ENCODE results near the gene SULT1C2. TPM values are rescaled to one million over a fixed set of nuclear protein-coding genes. Genes with fewer than 3 reads are reported as not detected.
A peak's percentile ranks its signal among the peaks of the same experiment; 100 is the strongest.

The SULT1C2 gene
- total and polyA plus RNA-seq, 2 of the 13 experiments (the other 11 are each of a cell fraction or from before 2014, with no cell fraction given), result 4.0 to 6.2 TPM

GRCh38 chr2:108355906-108356734, 67.4 kb downstream of the SULT1C2 start:
- no peaks in the 10 kb centered on the region for H3K4me1 ChIP-seq (ENCODE audit: insufficient read depth, low read length)
- ChIA-PET CTCF (ENCODE audit: low intra/inter-chr PET ratio, low total read pairs) (no interaction called here), POLR2A (interaction anchor here (1.2 kb wide), 1 partner anchor 29 kb away, joined by 3 read pairs; no protein-coding TSS in a partner anchor)
- H3K27me3 ChIP-seq (ENCODE audit: control insufficient read depth in 1 of 2, insufficient read depth in 2 of 2, low read length in 2 of 2), result peaks cover 0 to 5% of the 10 kb centered on the region in 2 experiments; a peak in 1 of 5 replicates
- intact Hi-C loops (cut with micrococcal nuclease; ENCODE audit: unreplicated experiment), result no loop called here
- no peak for DNase-seq (ENCODE audit: low spot score)
- no peak overlapping the region for H3K9ac ChIP-seq (ENCODE audit: insufficient read depth, low read depth, low read length)
- no peak overlapping the region for H2AFZ ChIP-seq (ENCODE audit: low read length)
- BruUV-seq (replicated peaks), result no TSS peak
- H3K9me3 ChIP-seq (ENCODE audit: low read length), result no peaks in the 10 kb centered on the region
- FAIRE-seq, result no peak
- H4K20me1 ChIP-seq (ENCODE audit: insufficient read depth, low read length), result no peaks in the 10 kb centered on the region
- ATAC-seq, result peak; percentile 50; the same call in 2 of the 3 replicates
- H3K36me3 ChIP-seq (replicated peaks in 1 of 2; ENCODE audit: control insufficient read depth in 1 of 2, insufficient read depth in 2 of 2, low read length in 2 of 2), result no peaks in the 10 kb centered on the region
- in situ Hi-C loops (cut with HindIII; ENCODE audit: extremely low pct_ligation_motif_present, low pct_unique_long_range_greater_than_20kb), result no loop called here
- no peak overlapping the region for H3K4me3 ChIP-seq (replicated peaks in 1 of 3; ENCODE audit: insufficient read depth in 1 of 3, low read depth in 2 of 3, low read length in 3 of 3)
- no peak overlapping the region for H3K4me2 ChIP-seq (ENCODE audit: low read depth, low read length)
- WGBS (ENCODE audit: low lambda C conversion rate), result 10% methylated on average over 2 of the region's 2 CpGs
- no peaks in the 10 kb centered on the region for H3K79me2 ChIP-seq (ENCODE audit: insufficient read depth, low read length)
- H3K27ac ChIP-seq (ENCODE audit: extremely low read length, insufficient read depth, low read length), result no peak overlapping the region
- TF ChIP-seq CREB3 (CRISPR knock-in tag; IDR thresholded peaks at IDR 0.05), result no peak
- TF ChIP-seq ATF7-NPFF (CRISPR knock-in tag; IDR thresholded peaks at IDR 0.05; ENCODE audit: low read depth), result no peak
- no peak for TF ChIP-seq SOX13 (IDR thresholded peaks at IDR 0.05)
- no peak for TF ChIP-seq SOX13 (CRISPR knock-in tag; conservative IDR thresholded peaks at IDR 0.05 in 1 of 2, IDR thresholded peaks at IDR 0.05 in 1 of 2)
- TF ChIP-seq, protein P1, sequence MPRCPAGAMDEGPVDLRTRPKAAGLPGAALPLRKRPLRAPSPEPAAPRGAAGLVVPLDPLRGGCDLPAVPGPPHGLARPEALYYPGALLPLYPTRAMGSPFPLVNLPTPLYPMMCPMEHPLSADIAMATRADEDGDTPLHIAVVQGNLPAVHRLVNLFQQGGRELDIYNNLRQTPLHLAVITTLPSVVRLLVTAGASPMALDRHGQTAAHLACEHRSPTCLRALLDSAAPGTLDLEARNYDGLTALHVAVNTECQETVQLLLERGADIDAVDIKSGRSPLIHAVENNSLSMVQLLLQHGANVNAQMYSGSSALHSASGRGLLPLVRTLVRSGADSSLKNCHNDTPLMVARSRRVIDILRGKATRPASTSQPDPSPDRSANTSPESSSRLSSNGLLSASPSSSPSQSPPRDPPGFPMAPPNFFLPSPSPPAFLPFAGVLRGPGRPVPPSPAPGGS (CRISPR knock-in tag; IDR thresholded peaks at IDR 0.05), result no peak
- no peak for TF ChIP-seq MTA1 (CRISPR knock-in tag; IDR thresholded peaks at IDR 0.05; ENCODE audit: borderline replicate concordance)
- no peak for TF ChIP-seq ARID2 (CRISPR knock-in tag; IDR thresholded peaks at IDR 0.05; ENCODE audit: borderline replicate concordance)
- TF ChIP-seq, protein P2, sequence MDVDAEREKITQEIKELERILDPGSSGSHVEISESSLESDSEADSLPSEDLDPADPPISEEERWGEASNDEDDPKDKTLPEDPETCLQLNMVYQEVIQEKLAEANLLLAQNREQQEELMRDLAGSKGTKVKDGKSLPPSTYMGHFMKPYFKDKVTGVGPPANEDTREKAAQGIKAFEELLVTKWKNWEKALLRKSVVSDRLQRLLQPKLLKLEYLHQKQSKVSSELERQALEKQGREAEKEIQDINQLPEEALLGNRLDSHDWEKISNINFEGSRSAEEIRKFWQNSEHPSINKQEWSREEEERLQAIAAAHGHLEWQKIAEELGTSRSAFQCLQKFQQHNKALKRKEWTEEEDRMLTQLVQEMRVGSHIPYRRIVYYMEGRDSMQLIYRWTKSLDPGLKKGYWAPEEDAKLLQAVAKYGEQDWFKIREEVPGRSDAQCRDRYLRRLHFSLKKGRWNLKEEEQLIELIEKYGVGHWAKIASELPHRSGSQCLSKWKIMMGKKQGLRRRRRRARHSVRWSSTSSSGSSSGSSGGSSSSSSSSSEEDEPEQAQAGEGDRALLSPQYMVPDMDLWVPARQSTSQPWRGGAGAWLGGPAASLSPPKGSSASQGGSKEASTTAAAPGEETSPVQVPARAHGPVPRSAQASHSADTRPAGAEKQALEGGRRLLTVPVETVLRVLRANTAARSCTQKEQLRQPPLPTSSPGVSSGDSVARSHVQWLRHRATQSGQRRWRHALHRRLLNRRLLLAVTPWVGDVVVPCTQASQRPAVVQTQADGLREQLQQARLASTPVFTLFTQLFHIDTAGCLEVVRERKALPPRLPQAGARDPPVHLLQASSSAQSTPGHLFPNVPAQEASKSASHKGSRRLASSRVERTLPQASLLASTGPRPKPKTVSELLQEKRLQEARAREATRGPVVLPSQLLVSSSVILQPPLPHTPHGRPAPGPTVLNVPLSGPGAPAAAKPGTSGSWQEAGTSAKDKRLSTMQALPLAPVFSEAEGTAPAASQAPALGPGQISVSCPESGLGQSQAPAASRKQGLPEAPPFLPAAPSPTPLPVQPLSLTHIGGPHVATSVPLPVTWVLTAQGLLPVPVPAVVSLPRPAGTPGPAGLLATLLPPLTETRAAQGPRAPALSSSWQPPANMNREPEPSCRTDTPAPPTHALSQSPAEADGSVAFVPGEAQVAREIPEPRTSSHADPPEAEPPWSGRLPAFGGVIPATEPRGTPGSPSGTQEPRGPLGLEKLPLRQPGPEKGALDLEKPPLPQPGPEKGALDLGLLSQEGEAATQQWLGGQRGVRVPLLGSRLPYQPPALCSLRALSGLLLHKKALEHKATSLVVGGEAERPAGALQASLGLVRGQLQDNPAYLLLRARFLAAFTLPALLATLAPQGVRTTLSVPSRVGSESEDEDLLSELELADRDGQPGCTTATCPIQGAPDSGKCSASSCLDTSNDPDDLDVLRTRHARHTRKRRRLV (CRISPR knock-in tag; IDR thresholded peaks at IDR 0.05), result peak; percentile 98
- peak; percentile 97; the same call in 1 of the 2 replicates for TF ChIP-seq SNAPC2 (CRISPR knock-in tag; IDR thresholded peaks at IDR 0.05)
- TF ChIP-seq ELF4 (CRISPR knock-in tag; IDR thresholded peaks at IDR 0.05; ENCODE audit: borderline replicate concordance), result no peak
- TF ChIP-seq MAZ (IDR thresholded peaks at IDR 0.05; ENCODE audit: borderline replicate concordance, low read depth, low read length), result no peak
- no peak for TF ChIP-seq MAZ (CRISPR knock-in tag; IDR thresholded peaks at IDR 0.05; ENCODE audit: low read depth)
- TF ChIP-seq SMARCE1 (IDR thresholded peaks at IDR 0.05; ENCODE audit: borderline replicate concordance), result no peak
